Astrocyte of the cerebellum (primary cell): ENCODE measurements around the gene TARS1.

ENCODE experiments used
- DNase-seq: peaks from one replicate; pipeline ENCODE4 v3.0.0-alpha.2; 2011; ENCODE audit warnings: low read depth
- H3K4me3 ChIP-seq: 2 replicates; pipeline ENCODE4 v1.5.1; 2011; ENCODE audit warnings: mild to moderate bottlenecking, low read depth, low read length, moderate library complexity
- in situ Hi-C: cut with HindIII; loops from 2 replicates; pipeline ENCODE4 v1.10.0; 2017; ENCODE audit warnings: low sequenced_read_pairs
- TF ChIP-seq, protein P1 (sequence below): IDR thresholded peaks from 2 replicates; pipeline ENCODE4 v1.5.1; 2012; ENCODE audit warnings: low read length, low read depth, moderate library complexity, mild to moderate bottlenecking; ENCODE audit errors: missing control alignments

Gene TARS1

GRCh38 chr5:33468775-33469435, 28.1 kb downstream of the TARS1 start:
- DNase-seq = no peak
- no peak overlapping the region for H3K4me3 ChIP-seq
- in situ Hi-C loops = loop anchor here (25.0 kb wide), 1 partner anchor 468 kb away; the partner anchor contains the start of gene RXFP3
- TF ChIP-seq, protein P1, sequence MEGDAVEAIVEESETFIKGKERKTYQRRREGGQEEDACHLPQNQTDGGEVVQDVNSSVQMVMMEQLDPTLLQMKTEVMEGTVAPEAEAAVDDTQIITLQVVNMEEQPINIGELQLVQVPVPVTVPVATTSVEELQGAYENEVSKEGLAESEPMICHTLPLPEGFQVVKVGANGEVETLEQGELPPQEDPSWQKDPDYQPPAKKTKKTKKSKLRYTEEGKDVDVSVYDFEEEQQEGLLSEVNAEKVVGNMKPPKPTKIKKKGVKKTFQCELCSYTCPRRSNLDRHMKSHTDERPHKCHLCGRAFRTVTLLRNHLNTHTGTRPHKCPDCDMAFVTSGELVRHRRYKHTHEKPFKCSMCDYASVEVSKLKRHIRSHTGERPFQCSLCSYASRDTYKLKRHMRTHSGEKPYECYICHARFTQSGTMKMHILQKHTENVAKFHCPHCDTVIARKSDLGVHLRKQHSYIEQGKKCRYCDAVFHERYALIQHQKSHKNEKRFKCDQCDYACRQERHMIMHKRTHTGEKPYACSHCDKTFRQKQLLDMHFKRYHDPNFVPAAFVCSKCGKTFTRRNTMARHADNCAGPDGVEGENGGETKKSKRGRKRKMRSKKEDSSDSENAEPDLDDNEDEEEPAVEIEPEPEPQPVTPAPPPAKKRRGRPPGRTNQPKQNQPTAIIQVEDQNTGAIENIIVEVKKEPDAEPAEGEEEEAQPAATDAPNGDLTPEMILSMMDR = no peak

DNA sequence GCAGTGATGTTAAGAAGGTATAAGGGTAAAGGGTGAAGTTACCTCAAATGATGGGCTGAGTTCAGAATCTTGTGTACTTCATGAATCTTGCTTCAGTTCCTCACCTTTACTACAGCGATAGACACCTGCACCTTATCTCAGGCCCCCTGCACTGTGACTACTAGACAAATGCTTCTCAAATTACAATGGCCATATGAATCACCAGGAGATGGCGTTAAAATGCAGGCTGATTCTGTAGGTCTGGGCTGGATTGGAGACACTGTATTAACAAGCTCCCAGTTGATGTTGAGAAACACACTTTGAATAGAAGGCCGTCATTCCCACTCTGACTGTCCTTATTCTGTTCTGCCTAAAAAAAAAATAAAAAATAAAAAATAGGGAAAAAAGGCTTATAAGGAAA, 29.8 kb downstream of the TARS1 start:
- DNase-seq = peak; percentile 67
- H3K4me3 ChIP-seq = no peak overlapping the region
- TF ChIP-seq, protein P1 = peak; percentile 74
- in situ Hi-C loops = loop anchor here (25.0 kb wide), 1 partner anchor 467 kb away; the partner anchor contains the start of gene RXFP3

- in situ Hi-C loops = loop anchor here (25.0 kb wide), 1 partner anchor 464 kb away; the partner anchor contains the start of gene RXFP3
- no peak for DNase-seq
- H3K4me3 ChIP-seq = no peak overlapping the region
- TF ChIP-seq, protein P1 = no peak
Observed at GRCh38 chr5:33472805-33473409, 32.1 kb downstream of the TARS1 start.

DNA sequence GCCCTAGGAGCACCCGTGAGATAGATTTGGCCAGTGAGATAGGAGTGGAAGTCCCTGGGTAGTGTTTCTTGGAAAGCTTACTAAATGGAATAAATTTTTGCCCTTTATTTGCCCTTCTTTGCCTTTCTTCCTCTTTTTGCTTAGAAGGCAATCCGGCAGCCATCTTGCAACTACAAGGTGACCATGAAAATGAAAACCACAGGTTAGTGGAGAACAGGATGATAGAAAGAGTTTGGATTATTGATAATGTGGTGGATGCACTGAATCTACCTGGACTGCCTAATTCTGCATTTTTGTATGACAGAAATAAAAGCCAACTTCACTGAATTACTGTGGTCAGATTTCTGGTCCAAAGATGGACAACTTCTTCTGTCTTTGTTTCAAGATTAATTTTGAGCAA, 33.2 kb downstream of the TARS1 start:
- no peak for DNase-seq
- TF ChIP-seq, protein P1 = no peak
- in situ Hi-C loops = loop anchor here (25.0 kb wide), 1 partner anchor 463 kb away; the partner anchor contains the start of gene RXFP3

DNA sequence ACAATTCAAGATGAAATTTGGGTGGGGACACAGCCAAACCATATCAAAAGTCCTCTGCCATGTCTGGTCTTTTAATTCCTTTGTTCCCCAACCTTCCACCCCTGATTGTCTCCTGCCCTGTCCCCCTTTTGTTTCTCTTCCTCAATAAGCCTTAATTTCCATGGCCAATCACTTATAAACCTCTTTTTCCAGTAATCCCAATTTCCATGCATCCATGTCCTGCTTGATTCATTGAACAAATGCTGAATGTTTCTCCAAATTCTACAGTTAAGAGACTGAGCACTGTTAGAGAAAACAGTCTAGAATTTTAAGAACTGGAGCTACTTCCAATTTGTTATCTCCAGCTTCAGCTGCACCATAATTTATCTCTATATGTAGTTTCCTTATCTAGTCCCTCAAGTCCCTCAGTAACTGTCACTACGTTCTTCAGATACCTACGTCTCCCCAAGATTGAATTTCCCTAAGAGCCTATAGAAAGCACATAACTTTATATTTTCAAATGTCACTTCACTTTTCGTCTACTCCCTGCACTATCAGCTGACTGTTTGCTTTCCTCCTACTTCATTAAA, 34.2 kb downstream of the TARS1 start:
- in situ Hi-C loops = loop anchor here (25.0 kb wide), 1 partner anchor 462 kb away; the partner anchor contains the start of gene RXFP3
- TF ChIP-seq, protein P1 = no peak
- no peak for DNase-seq
- H3K4me3 ChIP-seq = no peak overlapping the region

More for the DNA sequence above, 33.2 kb downstream of the TARS1 start:
- no peak overlapping the region for H3K4me3 ChIP-seq

- in situ Hi-C loops = no loop called here
- TF ChIP-seq, protein P1 = no peak
- DNase-seq = no peak
- no peak overlapping the region for H3K4me3 ChIP-seq
Observed at GRCh38 chr5:33475706-33476105, 34.9 kb downstream of the TARS1 start.
